Thoracic aorta (tissue), 2 donors: ENCODE results near the gene FREM2. TPM values are rescaled to one million over a fixed set of nuclear protein-coding genes. Genes with fewer than 3 reads are reported as not detected.

Experiments
- ATAC-seq: fragments of 150-250 bp; one replicate; pipeline ENCODE4 v1.8.0; 2017; ENCODE audit warnings: low read depth; ENCODE audit not compliant: insufficient number of reproducible peaks, low FRiP score
- DNase-seq: peaks from one replicate; pipeline ENCODE4 v3.0.0-alpha.2; 2020; ENCODE audit warnings: low spot score
- H3K27ac ChIP-seq, 2 donors: fragments of 200-600 bp; sonication (generic); 1 replicate in 1 of 2; 2 replicates in 1 of 2; pipeline ENCODE4 v1.5.1; 2016; ENCODE audit warnings: mild to moderate bottlenecking in 2 of 2, moderate library complexity in 2 of 2
- H3K27me3 ChIP-seq: fragments of 200-600 bp; sonication (generic); replicated peaks from 2 replicates; pipeline ENCODE4 v1.6.0; 2016; ENCODE audit warnings: mild to moderate bottlenecking; ENCODE audit not compliant: insufficient read depth
- H3K36me3 ChIP-seq: fragments of 200-600 bp; sonication (generic); one replicate; pipeline ENCODE4 v1.5.1; 2016
- H3K4me1 ChIP-seq, 2 donors: fragments of 200-600 bp; sonication (generic); 1 replicate in 1 of 2; 2 replicates in 1 of 2; pipeline versions ENCODE4 v1.5.1 to v1.6.0; 2016; ENCODE audit warnings: low read depth in 2 of 2, mild to moderate bottlenecking in 1 of 2; ENCODE audit not compliant: control insufficient read depth in 1 of 2
- H3K4me3 ChIP-seq: fragments of 200-600 bp; sonication (generic); 2 replicates; pipeline ENCODE4 v1.5.1; 2016; ENCODE audit warnings: mild to moderate bottlenecking
- H3K9me3 ChIP-seq: fragments of 200-600 bp; sonication (generic); 2 replicates; pipeline ENCODE4 v1.5.1; 2016
- CTCF ChIP-seq: fragments of 200-600 bp; sonication (generic); IDR thresholded peaks from one replicate; pipeline ENCODE4 v1.5.1; 2019; ENCODE audit warnings: antibody characterized with exemption
- total RNA-seq, 2 donors: library from RNA; depleted of rRNA; stranded (reverse); fragments of >200 nt; gene quantifications; one replicate each; pipeline versions ENCODE4 v1.1.0 to v1.2.3, GENCODE V29; 2016

The FREM2 gene
- total RNA-seq, 2 donors from 2014 or later: 0.14 TPM; not detected in 1

- Histone ChIP-seq H3K9me3 (no peaks in the 10 kb centered on the region), H3K36me3 (no peaks in the 10 kb centered on the region), H3K27me3 (no peaks in the 10 kb centered on the region), H3K4me1 (no peaks in the 10 kb centered on the region), H3K27ac (no peak overlapping the region), H3K4me3 (no peak overlapping the region)
- DNase-seq (no peak), ATAC-seq (no peak)
- no peak for TF ChIP-seq CTCF
These were observed 167.3 kb downstream of the FREM2 start for GRCh38 chr13:38854226-38854625.

GRCh38 chr13:38856065-38856464 is 169.2 kb downstream of the FREM2 start:
- no peak for ATAC-seq

GRCh38 chr13:38862443-38862842 is 175.6 kb downstream of the FREM2 start:
- Histone ChIP-seq H3K4me1 (no peaks in the 10 kb centered on the region), H3K27me3 (no peaks in the 10 kb centered on the region), H3K4me3 (no peak overlapping the region), H3K9me3 (no peaks in the 10 kb centered on the region), H3K36me3 (no peaks in the 10 kb centered on the region), H3K27ac (no peak overlapping the region)
- ATAC-seq (no peak), DNase-seq (no peak)
- TF ChIP-seq CTCF: no peak

More at GRCh38 chr13:38856065-38856464, 169.2 kb downstream of the FREM2 start:
- Histone ChIP-seq H3K4me1 (no peaks in the 10 kb centered on the region), H3K27ac (no peak overlapping the region), H3K9me3 (no peaks in the 10 kb centered on the region), H3K27me3 (no peaks in the 10 kb centered on the region), H3K4me3 (no peak overlapping the region), H3K36me3 (no peaks in the 10 kb centered on the region)
- no peak for TF ChIP-seq CTCF
- DNase-seq: no peak

GRCh38 chr13:38863536-38863935 is 176.7 kb downstream of the FREM2 start:
- no peak overlapping the region for H3K4me3 ChIP-seq
- H3K4me1 ChIP-seq: no peaks in the 10 kb centered on the region
- no peak overlapping the region for H3K27ac ChIP-seq
- no peaks in the 10 kb centered on the region for H3K9me3 ChIP-seq
- DNase-seq (no peak), ATAC-seq (no peak)
- H3K27me3 ChIP-seq: no peaks in the 10 kb centered on the region
- no peaks in the 10 kb centered on the region for H3K36me3 ChIP-seq
- TF ChIP-seq CTCF: no peak

- no peaks in the 10 kb centered on the region for H3K36me3 ChIP-seq
- no peak overlapping the region for H3K27ac ChIP-seq
- DNase-seq (no peak), ATAC-seq (no peak)
- no peak overlapping the region for H3K4me3 ChIP-seq
- no peaks in the 10 kb centered on the region for H3K4me1 ChIP-seq
- no peaks in the 10 kb centered on the region for H3K9me3 ChIP-seq
- no peaks in the 10 kb centered on the region for H3K27me3 ChIP-seq
- TF ChIP-seq CTCF: no peak
These were observed 179.8 kb downstream of the FREM2 start for GRCh38 chr13:38866649-38867048.
